SK-N-SH (cell line): Measurements from ENCODE around the gene ZBTB22. TPM values are rescaled to one million over a fixed set of nuclear protein-coding genes. Genes with fewer than 3 reads are reported as not detected.

Experiments used
- CTCF ChIA-PET: fragments of 300-600, 350-600 bp; formaldehyde crosslinking; extraction: SDS; loops from one replicate; lab custom pipeline; 2021; lab: Yijun Ruan, JAX
- POLR2A ChIA-PET: fragments of 350-600 bp; sonication (Branson Sonifier 250); formaldehyde crosslinking; extraction: SDS; loops from one replicate; lab custom pipeline; 2020; ENCODE audit warnings: antibody characterized with exemption, inconsistent platforms; lab: Yijun Ruan, JAX
- DNase-seq: peaks from one replicate; pipeline ENCODE4 v3.0.0; 2012
- H2AFZ ChIP-seq: fragments of 200-600 bp; sonication (generic); 2 replicates; pipeline ENCODE4 v1.8.1; 2016; ENCODE audit warnings: antibody characterized with exemption, mild to moderate bottlenecking, low read depth
- H3F3A ChIP-seq: fragments of 200-600 bp; sonication (generic); replicated peaks from 2 replicates; pipeline ENCODE3; 2016; ENCODE audit warnings: antibody characterized with exemption, mild to moderate bottlenecking; ENCODE audit not compliant: insufficient read depth
- H3K27ac ChIP-seq, 2 experiments: fragments of 200-500 bp in 1 of 2; fragments of 200-600 bp in 1 of 2; sonication (Bioruptor generic) in 1 of 2; sonication (generic), shearing (Covaris generic) in 1 of 2; 2 replicates each; pipeline versions ENCODE4 v1.5.1 to v1.6.1; 2014 to 2016; ENCODE audit warnings: low read depth in 2 of 2, inconsistent platforms in 1 of 2, low read length in 1 of 2, mild to moderate bottlenecking in 1 of 2, mixed read lengths in 1 of 2
- H3K27me3 ChIP-seq: fragments of 200-600 bp; sonication (generic), shearing (Covaris generic); 2 replicates; pipeline ENCODE4 v1.6.1; 2016; ENCODE audit warnings: mixed run types; ENCODE audit not compliant: insufficient read depth
- H3K36me3 ChIP-seq, 2 experiments: fragments of 200-500 bp in 1 of 2; fragments of 200-600 bp in 1 of 2; sonication (Bioruptor generic) in 1 of 2; sonication (generic) in 1 of 2; replicated peaks in 1 of 2; 2 replicates each; pipeline versions ENCODE3 to v1.5.1; 2014 to 2016; ENCODE audit warnings: low read length in 1 of 2, mild to moderate bottlenecking in 1 of 2; ENCODE audit not compliant: insufficient read depth in 2 of 2, control insufficient read depth in 1 of 2
- H3K4me1 ChIP-seq, 2 experiments: fragments of 200-500 bp in 1 of 2; fragments of 200-600 bp in 1 of 2; sonication (Bioruptor generic) in 1 of 2; sonication (generic), shearing (Covaris generic) in 1 of 2; 2 replicates each; pipeline versions ENCODE4 v1.5.1 to v1.6.1; 2014 to 2016; ENCODE audit warnings: low read depth in 1 of 2, low read length in 1 of 2, mixed run types in 1 of 2; ENCODE audit not compliant: insufficient read depth in 2 of 2, control insufficient read depth in 1 of 2
- H3K4me2 ChIP-seq: fragments of 200-600 bp; sonication (generic), shearing (Covaris generic); 2 replicates; pipeline ENCODE4 v1.6.1; 2017; ENCODE audit warnings: mixed run types
- H3K4me3 ChIP-seq, 2 experiments: fragments of 200-500 bp in 1 of 2; fragments of 200-600 bp in 1 of 2; sonication (Bioruptor generic) in 1 of 2; sonication (generic), shearing (Covaris generic) in 1 of 2; 2 replicates each; pipeline versions ENCODE4 v1.5.1 to v1.8.1; 2014 to 2016; ENCODE audit warnings: low read depth in 2 of 2, inconsistent platforms in 1 of 2, low read length in 1 of 2, mild to moderate bottlenecking in 1 of 2, mixed read lengths in 1 of 2, moderate library complexity in 1 of 2
- H3K79me2 ChIP-seq: fragments of 200-600 bp; sonication (generic); 2 replicates; pipeline ENCODE4 v1.8.1; 2017; ENCODE audit warnings: mild to moderate bottlenecking; ENCODE audit not compliant: insufficient read depth
- H3K9ac ChIP-seq: fragments of 200-600 bp; sonication (generic); 2 replicates; pipeline ENCODE4 v1.6.1; 2017; ENCODE audit warnings: mixed run types
- H3K9me2 ChIP-seq: fragments of 200-600 bp; sonication (generic); 2 replicates; pipeline ENCODE4 v1.6.1; 2017; ENCODE audit warnings: mixed run types
- H3K9me3 ChIP-seq: fragments of 200-600 bp; sonication (generic); 2 replicates; pipeline ENCODE4 v1.6.1; 2017; ENCODE audit warnings: mixed run types, mild to moderate bottlenecking, moderate library complexity
- H4K20me1 ChIP-seq: fragments of 200-600 bp; sonication (generic); 2 replicates; pipeline ENCODE4 v1.6.1; 2017; ENCODE audit warnings: mild to moderate bottlenecking, mixed run types; ENCODE audit not compliant: insufficient read depth
- ELF1 ChIP-seq: IDR thresholded peaks from 2 replicates; pipeline ENCODE4 v1.4.0; 2012
- EP300 ChIP-seq, 2 experiments: IDR thresholded peaks; 2 replicates each; pipeline versions ENCODE4 v1.4.0 to v1.6.1; 2012; ENCODE audit warnings: borderline replicate concordance in 1 of 2, low read depth in 1 of 2, low read length in 1 of 2
- EZH2phosphoT487 ChIP-seq: fragments of 200-600 bp; sonication (generic); IDR thresholded peaks from 2 replicates; pipeline ENCODE4 v1.6.1; 2017; ENCODE audit warnings: low read depth, mixed run types, mild to moderate bottlenecking, antibody characterized with exemption, moderate library complexity, borderline replicate concordance
- FOSL2 ChIP-seq: IDR thresholded peaks from 2 replicates; pipeline ENCODE4 v1.4.0; 2012; ENCODE audit warnings: low read depth, mild to moderate bottlenecking, moderate library complexity, borderline replicate concordance
- GABPA ChIP-seq: IDR thresholded peaks from 2 replicates; pipeline ENCODE4 v1.4.0; 2012; ENCODE audit warnings: low read depth, mild to moderate bottlenecking
- JUND ChIP-seq: IDR thresholded peaks from 2 replicates; pipeline ENCODE4 v1.4.0; 2012
- MXI1 ChIP-seq: IDR thresholded peaks from 2 replicates; pipeline ENCODE4 v1.6.1; 2012; ENCODE audit warnings: mild to moderate bottlenecking, low read depth, low read length, improper control_type of control experiment
- NRF1 ChIP-seq: IDR thresholded peaks from 2 replicates; pipeline ENCODE4 v1.6.1; 2012; ENCODE audit warnings: low read depth, mild to moderate bottlenecking, low read length
- RAD21 ChIP-seq: IDR thresholded peaks from 2 replicates; pipeline ENCODE4 v1.6.1; 2012; ENCODE audit warnings: mild to moderate bottlenecking, low read length
- RCOR1 ChIP-seq: fragments of 150-350 bp; IDR thresholded peaks from 2 replicates; pipeline ENCODE4 v1.6.1; 2017; ENCODE audit warnings: antibody characterized with exemption, low read length
- SIN3A ChIP-seq: IDR thresholded peaks from 2 replicates; pipeline ENCODE4 v1.6.1; 2012; ENCODE audit warnings: low read depth, mild to moderate bottlenecking, low read length, moderate library complexity, borderline replicate concordance
- SMC3 ChIP-seq: IDR thresholded peaks from 2 replicates; pipeline ENCODE4 v1.6.1; 2012; ENCODE audit warnings: low read depth, low read length, improper control_type of control experiment
- TCF12 ChIP-seq: IDR thresholded peaks from 2 replicates; pipeline ENCODE4 v1.4.0; 2012
- TEAD4 ChIP-seq: IDR thresholded peaks from 2 replicates; pipeline ENCODE4 v1.4.0; 2012; ENCODE audit warnings: mild to moderate bottlenecking, borderline replicate concordance; ENCODE audit not compliant: insufficient read depth
- YY1 ChIP-seq: IDR thresholded peaks from 2 replicates; pipeline ENCODE4 v1.4.0; 2012; ENCODE audit warnings: low read depth, mild to moderate bottlenecking
- WGBS: methylation state at CpG from one replicate; pipeline ENCODE4 v1.1.6; 2017; ENCODE audit warnings: low lambda C conversion rate; 5-methylcytosine and 5-hydroxymethylcytosine counted together
- polyA plus RNA-seq, 3 experiments: library from polyadenylated mRNA; depleted of rRNA; stranded (reverse); fragments of >200 nt; gene quantifications; 2 replicates each; pipeline ENCODE4 v1.2.3, GENCODE V29; 2012
- TF ChIP-seq, protein P1 (sequence below): IDR thresholded peaks from 2 replicates; pipeline ENCODE4 v1.4.0; 2012; ENCODE audit warnings: low read depth
- TF ChIP-seq, protein P2 (sequence below): fragments of 150-350 bp; IDR thresholded peaks from 2 replicates; pipeline ENCODE4 v1.6.1; 2017; ENCODE audit warnings: antibody characterized with exemption, low read length, low read depth, borderline replicate concordance
- TF ChIP-seq, protein P3 (sequence below): IDR thresholded peaks from 2 replicates; pipeline ENCODE4; 2012
- TF ChIP-seq, protein P4 (sequence below): IDR thresholded peaks from 2 replicates; pipeline ENCODE4 v1.4.0; 2012; ENCODE audit warnings: low read depth, borderline replicate concordance
- TF ChIP-seq, protein P5 (sequence below): fragments of 200-600 bp; sonication (generic); IDR thresholded peaks from 2 replicates; pipeline ENCODE4 v1.6.1; 2017; ENCODE audit warnings: antibody characterized with exemption, mild to moderate bottlenecking, moderate library complexity

Gene ZBTB22
- polyA plus RNA-seq, 1 of the 3 experiments (the other 2 are of a cell fraction), result 19.5 TPM

DNA sequence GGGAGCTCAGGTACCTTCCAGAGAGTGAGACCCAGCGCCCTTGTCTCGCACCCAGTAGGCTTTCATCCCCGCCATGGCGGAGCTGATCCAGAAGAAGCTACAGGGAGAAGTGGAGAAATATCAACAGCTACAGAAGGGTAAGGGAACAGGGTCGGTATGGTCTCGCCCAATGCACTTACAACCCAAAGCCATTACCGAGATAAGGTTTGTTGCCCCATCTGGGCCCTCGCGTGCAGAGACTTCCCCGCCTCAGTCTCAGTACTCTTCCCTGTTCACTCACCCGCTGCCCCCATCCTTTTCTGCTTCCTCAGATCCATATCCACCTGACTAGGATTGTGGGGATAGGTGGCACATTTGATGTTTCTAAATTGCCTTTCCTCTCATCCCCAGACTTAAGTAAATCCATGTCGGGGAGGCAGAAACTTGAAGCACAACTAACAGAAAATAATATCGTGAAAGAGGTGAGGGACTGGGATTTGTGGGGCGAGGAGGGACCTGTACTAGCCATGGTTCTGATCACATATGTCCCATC lies 27.7 kb downstream of the ZBTB22 start:
- Histone ChIP-seq H3K9me3 (no peaks in the 10 kb centered on the region), H2AFZ (no peak overlapping the region), H4K20me1 (no peaks in the 10 kb centered on the region), H3K36me3 (peaks cover 34 to 62% of the 10 kb centered on the region in 2 experiments), H3K27me3 (no peaks in the 10 kb centered on the region), H3F3A (peaks cover 6% of the 10 kb centered on the region), H3K4me1 (peaks cover 5 to 28% of the 10 kb centered on the region in 2 experiments; a peak in 3 of 4 replicates), H3K9ac (peak overlapping the region; percentile 80), H3K79me2 (peaks cover 53% of the 10 kb centered on the region), H3K4me2 (peak overlapping the region; percentile 96), H3K4me3 (peak overlapping the region; percentile 78 to 96), H3K27ac (peak overlapping the region; percentile 40 to 91; a peak in 3 of 4 replicates), H3K9me2 (no peaks in the 10 kb centered on the region)
- ChIA-PET CTCF (interaction anchor here (1.7 to 4.4 kb wide), 3 partner anchors 10 to 136 kb away, joined by 9 to 49 read pairs (median 11); partner anchors contain the start of genes B3GALT4 and RGL2), POLR2A (interaction anchor here (1.7 to 3.6 kb wide), 6 partner anchors 8 to 318 kb away, joined by 4 to 58 read pairs (median 14); partner anchors contain the start of genes B3GALT4, RGL2, RPS18 and VPS52)
- under 1% methylated on average over 10 of the region's 14 CpGs for WGBS
- TF ChIP-seq, protein P1, sequence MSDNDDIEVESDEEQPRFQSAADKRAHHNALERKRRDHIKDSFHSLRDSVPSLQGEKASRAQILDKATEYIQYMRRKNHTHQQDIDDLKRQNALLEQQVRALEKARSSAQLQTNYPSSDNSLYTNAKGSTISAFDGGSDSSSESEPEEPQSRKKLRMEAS, result no peak
- no peak for TF ChIP-seq RAD21
- TF ChIP-seq FOSL2, result no peak
- TF ChIP-seq ELF1, result no peak
- TF ChIP-seq, protein P2, sequence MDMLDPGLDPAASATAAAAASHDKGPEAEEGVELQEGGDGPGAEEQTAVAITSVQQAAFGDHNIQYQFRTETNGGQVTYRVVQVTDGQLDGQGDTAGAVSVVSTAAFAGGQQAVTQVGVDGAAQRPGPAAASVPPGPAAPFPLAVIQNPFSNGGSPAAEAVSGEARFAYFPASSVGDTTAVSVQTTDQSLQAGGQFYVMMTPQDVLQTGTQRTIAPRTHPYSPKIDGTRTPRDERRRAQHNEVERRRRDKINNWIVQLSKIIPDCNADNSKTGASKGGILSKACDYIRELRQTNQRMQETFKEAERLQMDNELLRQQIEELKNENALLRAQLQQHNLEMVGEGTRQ, result no peak
- TF ChIP-seq GABPA, result no peak
- TF ChIP-seq SMC3, result no peak
- no peak for TF ChIP-seq EP300 (IDR thresholded peaks at IDR 0.05; ENCODE audit: borderline replicate concordance in 1 of 2, low read depth in 1 of 2, low read length in 1 of 2)
- TF ChIP-seq, protein P3, sequence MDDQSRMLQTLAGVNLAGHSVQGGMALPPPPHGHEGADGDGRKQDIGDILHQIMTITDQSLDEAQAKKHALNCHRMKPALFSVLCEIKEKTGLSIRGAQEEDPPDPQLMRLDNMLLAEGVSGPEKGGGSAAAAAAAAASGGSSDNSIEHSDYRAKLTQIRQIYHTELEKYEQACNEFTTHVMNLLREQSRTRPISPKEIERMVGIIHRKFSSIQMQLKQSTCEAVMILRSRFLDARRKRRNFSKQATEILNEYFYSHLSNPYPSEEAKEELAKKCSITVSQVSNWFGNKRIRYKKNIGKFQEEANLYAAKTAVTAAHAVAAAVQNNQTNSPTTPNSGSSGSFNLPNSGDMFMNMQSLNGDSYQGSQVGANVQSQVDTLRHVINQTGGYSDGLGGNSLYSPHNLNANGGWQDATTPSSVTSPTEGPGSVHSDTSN, result no peak
- TF ChIP-seq MXI1, result no peak
- TF ChIP-seq, protein P4, sequence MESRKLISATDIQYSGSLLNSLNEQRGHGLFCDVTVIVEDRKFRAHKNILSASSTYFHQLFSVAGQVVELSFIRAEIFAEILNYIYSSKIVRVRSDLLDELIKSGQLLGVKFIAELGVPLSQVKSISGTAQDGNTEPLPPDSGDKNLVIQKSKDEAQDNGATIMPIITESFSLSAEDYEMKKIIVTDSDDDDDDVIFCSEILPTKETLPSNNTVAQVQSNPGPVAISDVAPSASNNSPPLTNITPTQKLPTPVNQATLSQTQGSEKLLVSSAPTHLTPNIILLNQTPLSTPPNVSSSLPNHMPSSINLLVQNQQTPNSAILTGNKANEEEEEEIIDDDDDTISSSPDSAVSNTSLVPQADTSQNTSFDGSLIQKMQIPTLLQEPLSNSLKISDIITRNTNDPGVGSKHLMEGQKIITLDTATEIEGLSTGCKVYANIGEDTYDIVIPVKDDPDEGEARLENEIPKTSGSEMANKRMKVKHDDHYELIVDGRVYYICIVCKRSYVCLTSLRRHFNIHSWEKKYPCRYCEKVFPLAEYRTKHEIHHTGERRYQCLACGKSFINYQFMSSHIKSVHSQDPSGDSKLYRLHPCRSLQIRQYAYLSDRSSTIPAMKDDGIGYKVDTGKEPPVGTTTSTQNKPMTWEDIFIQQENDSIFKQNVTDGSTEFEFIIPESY, result no peak
- no peak for TF ChIP-seq RCOR1
- no peak for TF ChIP-seq SIN3A
- TF ChIP-seq TEAD4, result no peak
- no peak for TF ChIP-seq TCF12
- TF ChIP-seq JUND, result no peak
- TF ChIP-seq NRF1, result no peak
- TF ChIP-seq YY1, result no peak
- TF ChIP-seq, protein P5, sequence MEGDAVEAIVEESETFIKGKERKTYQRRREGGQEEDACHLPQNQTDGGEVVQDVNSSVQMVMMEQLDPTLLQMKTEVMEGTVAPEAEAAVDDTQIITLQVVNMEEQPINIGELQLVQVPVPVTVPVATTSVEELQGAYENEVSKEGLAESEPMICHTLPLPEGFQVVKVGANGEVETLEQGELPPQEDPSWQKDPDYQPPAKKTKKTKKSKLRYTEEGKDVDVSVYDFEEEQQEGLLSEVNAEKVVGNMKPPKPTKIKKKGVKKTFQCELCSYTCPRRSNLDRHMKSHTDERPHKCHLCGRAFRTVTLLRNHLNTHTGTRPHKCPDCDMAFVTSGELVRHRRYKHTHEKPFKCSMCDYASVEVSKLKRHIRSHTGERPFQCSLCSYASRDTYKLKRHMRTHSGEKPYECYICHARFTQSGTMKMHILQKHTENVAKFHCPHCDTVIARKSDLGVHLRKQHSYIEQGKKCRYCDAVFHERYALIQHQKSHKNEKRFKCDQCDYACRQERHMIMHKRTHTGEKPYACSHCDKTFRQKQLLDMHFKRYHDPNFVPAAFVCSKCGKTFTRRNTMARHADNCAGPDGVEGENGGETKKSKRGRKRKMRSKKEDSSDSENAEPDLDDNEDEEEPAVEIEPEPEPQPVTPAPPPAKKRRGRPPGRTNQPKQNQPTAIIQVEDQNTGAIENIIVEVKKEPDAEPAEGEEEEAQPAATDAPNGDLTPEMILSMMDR, result no peak
- TF ChIP-seq EZH2phosphoT487, result no peak
- DNase-seq, result peak; percentile 45
